ENCODE results near the gene SNX10.

DNA sequence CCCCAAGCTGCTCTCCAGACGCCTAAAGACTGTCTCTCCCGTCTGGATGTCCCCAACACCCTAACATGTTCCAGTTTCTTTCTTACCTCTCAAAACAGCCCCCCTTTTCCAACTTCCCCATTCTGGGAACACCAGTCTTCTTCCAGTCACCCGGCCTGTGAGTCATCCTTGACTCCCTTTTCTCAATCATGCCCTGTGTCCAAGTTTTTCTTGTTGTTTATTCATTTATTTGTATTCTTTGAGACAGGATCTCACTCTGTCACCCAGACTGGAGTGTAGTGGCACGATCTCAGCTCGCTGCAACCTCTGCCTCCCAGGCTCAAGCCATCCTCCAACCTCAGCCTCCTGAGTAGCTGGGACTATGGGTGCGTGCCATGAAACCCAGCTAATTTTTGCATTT lies 15.6 kb downstream of the SNX10 start:
- TF ChIP-seq POLR2AphosphoS5 (IDR thresholded peaks at IDR 0.05) (no peak), POLR2A (IDR thresholded peaks at IDR 0.05) (no peak)
- TF ChIP-seq, protein P1, sequence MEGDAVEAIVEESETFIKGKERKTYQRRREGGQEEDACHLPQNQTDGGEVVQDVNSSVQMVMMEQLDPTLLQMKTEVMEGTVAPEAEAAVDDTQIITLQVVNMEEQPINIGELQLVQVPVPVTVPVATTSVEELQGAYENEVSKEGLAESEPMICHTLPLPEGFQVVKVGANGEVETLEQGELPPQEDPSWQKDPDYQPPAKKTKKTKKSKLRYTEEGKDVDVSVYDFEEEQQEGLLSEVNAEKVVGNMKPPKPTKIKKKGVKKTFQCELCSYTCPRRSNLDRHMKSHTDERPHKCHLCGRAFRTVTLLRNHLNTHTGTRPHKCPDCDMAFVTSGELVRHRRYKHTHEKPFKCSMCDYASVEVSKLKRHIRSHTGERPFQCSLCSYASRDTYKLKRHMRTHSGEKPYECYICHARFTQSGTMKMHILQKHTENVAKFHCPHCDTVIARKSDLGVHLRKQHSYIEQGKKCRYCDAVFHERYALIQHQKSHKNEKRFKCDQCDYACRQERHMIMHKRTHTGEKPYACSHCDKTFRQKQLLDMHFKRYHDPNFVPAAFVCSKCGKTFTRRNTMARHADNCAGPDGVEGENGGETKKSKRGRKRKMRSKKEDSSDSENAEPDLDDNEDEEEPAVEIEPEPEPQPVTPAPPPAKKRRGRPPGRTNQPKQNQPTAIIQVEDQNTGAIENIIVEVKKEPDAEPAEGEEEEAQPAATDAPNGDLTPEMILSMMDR (IDR thresholded peaks at IDR 0.05): no peak

All from breast epithelium (tissue), 3 donors.